Smooth muscle cell (in vitro differentiated cells): ENCODE measurements around the gene PLGRKT. TPM values are rescaled to one million over a fixed set of nuclear protein-coding genes. Genes with fewer than 3 reads are reported as not detected.
"Not testable (repeated sequence)": the region's sequence is repeated elsewhere in the genome, so short reads cannot be mapped to it uniquely, and the experiment has no call there.

Experiments
- DNase-seq: peaks from one replicate; lab custom pipeline; 2025; ENCODE audit not compliant: unreplicated experiment; lab: John Stamatoyannopoulos, UW
- H2AFZ ChIP-seq: fragments of 200-600 bp; sonication (generic); 2 replicates; pipeline ENCODE4 v1.6.0; 2016; ENCODE audit warnings: antibody characterized with exemption, low read depth, mild to moderate bottlenecking
- H3F3A ChIP-seq: fragments of 200-600 bp; sonication (generic); 2 replicates; pipeline ENCODE4 v1.6.0; 2017; ENCODE audit warnings: antibody characterized with exemption, low read depth
- H3K27ac ChIP-seq: fragments of 200-600 bp; sonication (generic); 2 replicates; pipeline ENCODE4 v1.5.1; 2016; ENCODE audit warnings: low read depth, mild to moderate bottlenecking
- H3K27me3 ChIP-seq: fragments of 200-600 bp; sonication (generic); 2 replicates; pipeline ENCODE4 v1.6.1; 2016; ENCODE audit warnings: low read depth, mild to moderate bottlenecking
- H3K36me3 ChIP-seq: fragments of 200-600 bp; sonication (generic); 2 replicates; pipeline ENCODE4 v1.5.1; 2016; ENCODE audit warnings: low read depth
- H3K4me1 ChIP-seq: fragments of 200-600 bp; sonication (generic); 2 replicates; pipeline ENCODE4 v1.5.1; 2016; ENCODE audit warnings: low read depth
- H3K4me2 ChIP-seq: fragments of 200-600 bp; sonication (generic); 2 replicates; pipeline ENCODE4 v1.6.0; 2016; ENCODE audit warnings: mild to moderate bottlenecking
- H3K4me3 ChIP-seq: fragments of 200-600 bp; sonication (generic); 2 replicates; pipeline ENCODE4 v1.5.1; 2016; ENCODE audit warnings: mild to moderate bottlenecking
- H3K79me2 ChIP-seq: fragments of 200-600 bp; sonication (generic); 2 replicates; pipeline ENCODE4 v1.6.0; 2016; ENCODE audit warnings: low read depth, mild to moderate bottlenecking
- H3K9ac ChIP-seq: fragments of 200-600 bp; sonication (generic); 2 replicates; pipeline ENCODE4 v1.6.0; 2016; ENCODE audit warnings: low read depth
- H3K9me3 ChIP-seq: fragments of 200-600 bp; sonication (generic); replicated peaks from 2 replicates; pipeline ENCODE4 v1.5.1; 2016; ENCODE audit warnings: low read depth
- H4K20me1 ChIP-seq: fragments of 200-600 bp; sonication (generic); 2 replicates; pipeline ENCODE4 v1.6.0; 2016; ENCODE audit warnings: low read depth
- WGBS: methylation state at CpG from one replicate; pipeline ENCODE4 v1.1.7; 2016; ENCODE audit warnings: low lambda C conversion rate; 5-methylcytosine and 5-hydroxymethylcytosine counted together
- polyA plus RNA-seq: library from polyadenylated mRNA; unstranded; fragments of >200 nt; fragmentation: Nextera tagmentation; extraction: Ambion mirVana; gene quantifications from 2 replicates; pipeline ENCODE4 v1.2.1, GENCODE V29; 2016
- total RNA-seq: library from RNA; depleted of rRNA; stranded (reverse); fragments of >200 nt; gene quantifications from 2 replicates; pipeline ENCODE4 v1.2.3, GENCODE V29; 2014
- TF ChIP-seq, protein P1 (sequence below): fragments of 200-600 bp; sonication (generic); IDR thresholded peaks from 2 replicates; pipeline ENCODE4 v1.5.1; 2017; ENCODE audit warnings: borderline replicate concordance, mild to moderate bottlenecking, antibody characterized with exemption; ENCODE audit not compliant: insufficient read depth, poor library complexity, severe bottlenecking

Gene PLGRKT
- total and polyA plus RNA-seq, 2 experiments from 2014 or later: 39.8 to 40.1 TPM

GRCh38 chr9:5479994-5480694 lies 42.4 kb upstream of the PLGRKT start:
- Histone ChIP-seq H3K9me3 (no peaks in the 10 kb centered on the region), H3K27me3 (no peaks in the 10 kb centered on the region), H3F3A (no peaks in the 10 kb centered on the region), H3K4me2 (no peak overlapping the region), H3K27ac (no peak overlapping the region), H3K79me2 (no peaks in the 10 kb centered on the region), H3K9ac (no peak overlapping the region), H3K4me3 (no peak overlapping the region), H4K20me1 (no peaks in the 10 kb centered on the region), H2AFZ (peak overlapping the region; percentile 8), H3K36me3 (no peaks in the 10 kb centered on the region), H3K4me1 (no peaks in the 10 kb centered on the region)
- no peak for DNase-seq
- TF ChIP-seq, protein P1, sequence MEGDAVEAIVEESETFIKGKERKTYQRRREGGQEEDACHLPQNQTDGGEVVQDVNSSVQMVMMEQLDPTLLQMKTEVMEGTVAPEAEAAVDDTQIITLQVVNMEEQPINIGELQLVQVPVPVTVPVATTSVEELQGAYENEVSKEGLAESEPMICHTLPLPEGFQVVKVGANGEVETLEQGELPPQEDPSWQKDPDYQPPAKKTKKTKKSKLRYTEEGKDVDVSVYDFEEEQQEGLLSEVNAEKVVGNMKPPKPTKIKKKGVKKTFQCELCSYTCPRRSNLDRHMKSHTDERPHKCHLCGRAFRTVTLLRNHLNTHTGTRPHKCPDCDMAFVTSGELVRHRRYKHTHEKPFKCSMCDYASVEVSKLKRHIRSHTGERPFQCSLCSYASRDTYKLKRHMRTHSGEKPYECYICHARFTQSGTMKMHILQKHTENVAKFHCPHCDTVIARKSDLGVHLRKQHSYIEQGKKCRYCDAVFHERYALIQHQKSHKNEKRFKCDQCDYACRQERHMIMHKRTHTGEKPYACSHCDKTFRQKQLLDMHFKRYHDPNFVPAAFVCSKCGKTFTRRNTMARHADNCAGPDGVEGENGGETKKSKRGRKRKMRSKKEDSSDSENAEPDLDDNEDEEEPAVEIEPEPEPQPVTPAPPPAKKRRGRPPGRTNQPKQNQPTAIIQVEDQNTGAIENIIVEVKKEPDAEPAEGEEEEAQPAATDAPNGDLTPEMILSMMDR: no peak
- 63% methylated on average over 3 of the region's 3 CpGs for WGBS

- Histone ChIP-seq H3F3A (no peaks in the 10 kb centered on the region), H3K9ac (no peak overlapping the region), H3K27me3 (no peaks in the 10 kb centered on the region), H3K4me2 (no peak overlapping the region), H2AFZ (no peak overlapping the region), H4K20me1 (no peaks in the 10 kb centered on the region), H3K36me3 (no peaks in the 10 kb centered on the region), H3K27ac (no peak overlapping the region), H3K4me3 (no peak overlapping the region), H3K9me3 (no peaks in the 10 kb centered on the region), H3K79me2 (no peaks in the 10 kb centered on the region), H3K4me1 (no peaks in the 10 kb centered on the region)
- 96% methylated on average over 2 of the region's 2 CpGs for WGBS
- no peak for DNase-seq
- TF ChIP-seq, protein P1: no peak
These were observed 40.5 kb upstream of the PLGRKT start for GRCh38 chr9:5478206-5478605.

DNA sequence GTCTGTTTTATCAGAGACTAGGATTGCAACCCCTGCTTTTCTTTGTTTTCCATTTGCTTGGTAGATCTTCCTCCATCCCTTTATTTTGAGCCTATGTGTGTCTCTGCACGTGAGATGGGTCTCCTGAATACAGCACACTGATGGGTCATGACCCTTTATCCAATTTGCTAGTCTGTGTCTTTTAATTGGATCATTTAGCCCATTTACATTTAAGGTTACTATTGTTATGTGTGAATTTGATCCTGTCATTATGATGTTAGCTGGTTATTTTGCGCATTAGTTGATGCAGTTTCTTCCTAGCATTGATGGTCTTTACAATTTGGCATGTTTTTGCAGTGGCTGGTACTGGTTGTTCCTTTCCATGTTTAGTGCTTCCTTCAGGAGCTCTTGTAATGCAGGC lies 37.9 kb upstream of the PLGRKT start:
- not testable (repeated sequence) for H2AFZ ChIP-seq, H3K36me3 ChIP-seq, H3K27me3 ChIP-seq, H3K27ac ChIP-seq, H3K4me2 ChIP-seq, H3K4me1 ChIP-seq, H4K20me1 ChIP-seq, H3K4me3 ChIP-seq, H3K9me3 ChIP-seq, H3K9ac ChIP-seq, H3K79me2 ChIP-seq, DNase-seq, H3F3A ChIP-seq
- 90% methylated on average over 2 of the region's 2 CpGs for WGBS

DNA sequence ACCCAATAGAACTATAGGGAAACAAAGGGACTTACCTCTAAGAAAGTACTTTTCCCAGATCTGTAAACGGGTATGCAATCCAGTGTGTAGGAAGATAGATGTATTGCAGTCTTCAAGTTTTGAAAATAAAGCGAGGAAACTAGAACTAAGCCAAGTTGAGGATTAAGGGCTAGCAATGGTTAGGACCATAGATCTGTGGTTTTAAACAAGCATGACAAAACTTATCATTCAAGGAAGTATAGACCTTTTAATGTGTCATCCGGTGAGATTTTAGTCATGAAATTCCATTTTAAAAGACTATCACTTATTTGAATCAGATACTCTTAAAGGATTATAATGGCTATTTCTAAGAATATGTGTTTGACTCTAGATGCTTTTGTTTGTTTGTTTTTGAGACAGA lies 33.1 kb upstream of the PLGRKT start:
- DNase-seq: no peak
- TF ChIP-seq, protein P1: no peak
- Histone ChIP-seq H3K4me2 (no peak overlapping the region), H3K9ac (no peak overlapping the region), H3F3A (no peaks in the 10 kb centered on the region), H3K79me2 (no peaks in the 10 kb centered on the region), H3K27ac (no peak overlapping the region), H2AFZ (no peak overlapping the region), H3K4me1 (no peaks in the 10 kb centered on the region), H4K20me1 (no peaks in the 10 kb centered on the region), H3K9me3 (no peaks in the 10 kb centered on the region), H3K36me3 (no peaks in the 10 kb centered on the region), H3K27me3 (no peaks in the 10 kb centered on the region), H3K4me3 (no peak overlapping the region)
- 76% methylated on average over 3 of the region's 3 CpGs for WGBS
